Stimulated activated CD4-positive, alpha-beta T cell treated with anti-CD3 and anti-CD28 coated beads, Interleukin-15, amount 100 ng/mL, for 1 hour (primary cell): ENCODE data around the gene IDI2.
"Not testable (repeated sequence)": the region's sequence is repeated elsewhere in the genome, so short reads cannot be mapped to it uniquely, and the experiment has no call there.

Experiments
- DNase-seq, 2 donors: peaks; one replicate each; pipeline ENCODE4 v3.0.0-alpha.2; 2020; ENCODE audit warnings: low read depth in 1 of 2, low spot score in 1 of 2

Gene IDI2

GRCh38 chr10:1047937-1048336 is 22.3 kb upstream of the IDI2 start:
- no peak for DNase-seq

DNA sequence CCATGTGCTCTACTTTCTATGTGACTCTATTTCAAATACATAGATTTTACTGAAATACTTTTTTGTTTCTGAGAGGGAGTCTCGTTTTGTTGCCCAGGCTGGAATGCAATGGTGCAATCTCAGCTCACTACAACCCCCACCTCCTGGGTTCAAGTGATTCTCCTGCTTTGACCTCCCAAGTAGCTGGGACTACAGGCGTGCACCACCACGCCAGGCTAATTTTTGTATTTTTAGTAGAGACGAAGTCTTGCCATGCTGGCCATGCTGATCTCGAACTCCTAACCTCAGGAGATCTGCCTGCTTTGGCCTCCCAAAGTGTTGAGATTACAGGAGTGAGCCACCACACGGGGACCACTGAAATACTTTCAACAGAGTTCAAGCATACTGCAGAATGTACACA is 19.8 kb upstream of the IDI2 start:
- DNase-seq, result no peak

DNA sequence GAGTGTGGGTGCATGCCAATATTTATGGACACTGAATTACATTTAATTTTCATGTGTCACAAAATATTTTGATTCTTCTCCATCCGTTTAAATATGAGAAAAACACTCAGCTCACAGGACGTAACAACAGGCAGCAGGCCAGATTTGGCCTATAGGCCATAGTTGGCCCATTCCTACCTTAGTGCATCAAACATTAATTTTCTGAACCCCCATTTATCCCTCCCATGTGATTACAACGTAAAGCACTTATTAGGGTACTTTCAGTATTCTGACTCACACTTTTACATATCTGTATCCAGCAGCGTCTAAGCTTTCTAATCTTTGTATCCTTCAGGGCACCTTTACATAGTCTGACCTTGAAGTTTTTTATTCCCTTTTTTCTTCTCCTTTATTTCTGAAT is 19.3 kb upstream of the IDI2 start:
- no peak for DNase-seq

DNA sequence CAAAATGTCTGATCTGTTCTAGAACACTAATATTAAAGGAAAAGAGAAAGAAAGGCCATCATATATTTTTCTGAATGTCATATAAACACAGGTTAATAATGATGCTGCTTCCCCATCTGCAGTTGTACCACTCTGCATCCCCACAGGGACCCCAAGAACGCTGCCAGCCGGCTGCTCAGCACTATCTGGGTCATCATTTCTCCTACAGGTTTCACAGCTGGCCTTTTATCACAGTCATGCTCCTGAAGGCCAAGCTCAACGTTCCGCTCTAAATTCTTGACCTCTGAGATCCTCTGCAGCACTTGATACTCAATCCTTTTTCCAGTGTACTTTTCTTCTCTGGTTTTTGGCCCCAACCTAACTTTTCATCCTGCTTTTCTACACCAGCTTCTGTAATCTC is 18.5 kb upstream of the IDI2 start:
- no peak for DNase-seq

GRCh38 chr10:1043532-1043995 is 17.9 kb upstream of the IDI2 start:
- no peak for DNase-seq

- no peak for DNase-seq
These were observed 15.9 kb upstream of the IDI2 start for GRCh38 chr10:1041514-1041913.

DNA sequence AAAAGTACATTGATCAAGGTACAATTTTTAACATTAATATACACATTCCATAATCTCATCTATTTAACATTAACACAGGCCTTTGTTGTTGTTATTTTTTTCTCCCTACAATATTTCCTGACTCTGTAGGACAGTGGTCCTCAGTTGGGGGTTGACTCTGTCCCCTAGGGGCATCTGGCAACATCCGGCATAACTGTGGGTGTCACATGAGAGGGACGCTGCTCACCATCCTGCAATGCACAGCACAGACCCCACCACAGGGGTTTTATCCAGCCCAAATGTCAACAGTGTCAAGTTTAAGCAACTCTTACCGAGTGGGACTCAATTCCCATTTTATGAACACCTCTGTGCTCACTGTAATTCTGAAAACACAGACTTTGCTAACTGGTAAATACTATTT is 14.5 kb upstream of the IDI2 start:
- DNase-seq, result no peak

DNA sequence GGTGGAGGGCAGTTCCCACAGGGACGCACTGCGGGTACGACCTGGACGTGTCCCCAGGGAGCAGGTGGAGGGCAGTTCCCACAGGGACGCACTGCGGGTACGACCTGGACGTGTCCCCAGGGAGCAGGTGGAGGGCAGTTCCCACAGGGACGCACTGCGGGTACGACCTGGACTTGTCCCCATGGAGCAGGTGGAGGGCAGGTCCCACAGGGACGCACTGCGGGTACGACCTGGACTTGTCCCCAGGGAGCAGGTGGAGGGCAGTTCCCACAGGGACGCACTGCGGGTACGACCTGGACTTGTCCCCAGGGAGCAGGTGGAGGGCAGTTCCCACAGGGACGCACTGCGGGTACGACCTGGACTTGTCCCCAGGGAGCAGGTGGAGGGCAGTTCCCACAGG is 13.1 kb upstream of the IDI2 start:
- DNase-seq, result not testable (repeated sequence)

DNA sequence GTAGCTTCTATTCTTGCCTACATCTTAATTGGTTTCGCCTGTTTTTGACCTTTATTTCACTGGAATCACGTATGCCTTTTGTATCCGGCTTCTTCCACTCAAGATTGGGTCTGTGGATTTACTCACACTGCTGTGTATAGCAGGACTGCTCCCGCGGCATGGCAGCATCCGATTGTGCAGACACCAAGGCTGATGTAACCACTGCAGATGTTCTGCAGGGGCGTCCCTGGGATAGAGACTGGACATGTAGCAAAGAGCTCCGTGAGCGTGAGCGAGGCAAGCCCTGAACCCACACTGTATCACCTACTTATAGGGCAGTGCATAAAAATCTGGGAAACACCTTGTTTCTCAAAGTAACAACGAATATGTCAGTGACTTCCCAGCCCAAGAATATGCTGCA is 11.4 kb upstream of the IDI2 start:
- DNase-seq, result no peak

DNA sequence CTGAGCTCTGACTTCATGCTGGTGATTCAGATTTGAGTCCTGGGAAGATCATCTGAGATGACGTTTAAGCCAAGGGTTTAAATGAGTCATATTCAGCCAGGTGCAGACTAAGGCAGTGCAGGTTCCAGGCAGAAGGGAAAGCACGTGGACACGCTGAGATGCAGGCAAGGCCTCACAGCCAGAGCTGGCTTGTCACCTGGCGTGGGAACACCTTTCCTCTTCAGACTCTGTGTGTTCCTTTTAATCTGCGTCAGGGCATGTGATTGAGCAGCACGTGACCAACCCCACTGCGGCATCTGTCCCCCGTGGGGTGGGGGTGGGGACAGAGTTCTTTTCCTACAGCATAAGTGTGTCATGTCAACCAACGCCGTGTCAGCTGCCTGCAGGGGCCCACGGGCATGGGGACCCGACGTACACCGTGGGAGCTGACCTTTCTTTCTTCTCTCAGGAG is 10.7 kb upstream of the IDI2 start:
- no peak for DNase-seq

DNA sequence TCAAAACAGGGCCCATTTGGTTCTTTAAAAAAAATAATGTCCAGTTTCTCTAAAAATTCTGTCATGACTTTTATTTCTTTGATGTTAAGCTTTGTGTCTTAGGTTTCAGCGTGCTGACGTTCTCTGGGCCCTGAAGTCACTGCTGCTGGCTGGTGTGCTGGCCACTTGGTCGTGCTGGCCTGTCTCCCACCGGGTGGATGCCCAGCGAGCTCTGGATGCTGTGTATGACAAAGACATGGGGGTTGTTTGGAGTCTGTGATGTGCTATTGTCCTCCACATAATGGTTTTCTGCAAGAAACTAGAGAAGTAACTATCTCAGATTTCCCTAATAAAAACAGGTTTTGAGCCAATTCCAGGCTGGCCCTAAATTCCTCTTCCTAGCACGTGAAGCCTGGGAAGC is 9.5 kb upstream of the IDI2 start:
- no peak for DNase-seq

- DNase-seq, result no peak
These were observed 9.1 kb upstream of the IDI2 start for GRCh38 chr10:1034758-1035157.

DNA sequence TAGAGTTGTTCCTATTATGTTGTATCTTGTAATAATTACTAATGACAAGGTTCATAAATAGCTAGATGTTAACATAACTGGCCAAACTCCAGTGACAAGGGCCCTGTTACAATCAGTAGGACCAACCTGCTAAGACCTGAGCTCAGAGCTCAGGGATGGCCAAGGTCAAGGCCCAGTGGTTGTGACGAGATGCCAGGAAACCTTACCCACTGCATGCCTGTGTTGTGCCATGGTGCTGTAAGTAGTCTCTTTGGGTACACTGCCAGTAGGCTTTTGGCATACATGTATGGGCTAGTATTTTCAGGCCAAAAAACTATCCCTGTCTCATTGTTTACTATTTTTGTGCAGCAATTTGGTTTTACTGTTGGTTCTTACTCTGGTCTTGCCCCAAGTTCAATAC is 7.9 kb upstream of the IDI2 start:
- DNase-seq, result no peak

DNA sequence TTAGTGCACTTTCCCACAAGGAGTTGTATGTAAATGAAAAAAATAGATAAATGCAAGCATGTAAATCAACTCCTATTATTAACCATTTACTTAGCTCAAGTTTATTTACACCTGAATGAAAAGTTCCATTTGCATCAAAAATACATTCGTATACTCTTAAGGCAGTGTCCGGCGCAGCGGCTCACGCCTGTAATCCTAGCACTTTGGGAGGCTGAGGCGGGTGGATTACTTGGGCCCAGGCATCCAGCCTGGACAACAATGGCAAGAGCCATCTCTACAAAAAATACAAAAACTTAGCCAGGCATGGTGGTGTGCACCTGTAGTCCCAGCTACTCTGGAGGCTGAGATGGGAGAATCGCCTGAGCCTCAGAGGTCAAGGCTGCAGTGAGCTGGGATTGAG is 4.2 kb upstream of the IDI2 start:
- DNase-seq, result no peak

GRCh38 chr10:1026578-1026977 is 919 bp upstream of the IDI2 start:
- DNase-seq, result no peak

DNA sequence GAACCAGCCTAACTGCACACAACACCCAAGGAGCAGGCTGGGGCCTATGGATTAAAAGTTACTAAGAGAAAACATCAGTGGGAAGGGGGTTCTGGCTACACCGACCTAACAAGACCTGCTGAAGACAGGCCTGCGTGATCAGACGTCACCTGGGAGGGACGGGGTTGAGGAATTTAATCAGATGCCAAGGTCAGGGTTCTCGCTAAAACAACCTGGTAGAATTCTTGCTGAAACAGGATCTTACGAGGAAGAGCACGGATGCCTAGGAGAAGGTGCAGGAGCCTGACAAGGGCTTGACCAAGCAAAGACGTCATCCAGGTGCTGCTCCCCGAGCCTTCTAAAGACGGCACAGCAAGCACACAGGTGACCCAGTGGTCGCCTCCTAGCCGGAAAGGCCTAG is 1.6 kb downstream of the IDI2 start:
- no peak for DNase-seq

GRCh38 chr10:1022413-1022812 is 3.2 kb downstream of the IDI2 start:
- DNase-seq, result no peak

DNA sequence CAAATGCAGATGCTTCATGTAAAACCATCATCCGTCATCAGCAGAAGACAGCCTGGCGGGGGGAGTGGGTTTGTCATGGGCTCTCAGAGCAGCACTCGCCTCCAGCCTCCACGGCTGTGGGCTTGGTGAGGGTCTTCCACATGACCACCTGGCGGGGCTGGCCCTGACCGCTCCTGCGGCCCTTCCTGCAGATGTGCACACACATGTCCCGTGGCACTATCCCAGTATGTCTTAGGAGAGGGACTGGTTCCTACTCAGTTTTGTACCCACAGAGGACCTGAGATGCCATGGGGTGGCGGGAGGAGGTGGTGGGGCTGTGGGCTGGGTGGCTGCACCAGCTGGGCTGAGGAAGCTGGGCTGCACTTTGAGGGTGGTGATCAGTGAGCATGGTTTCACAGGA is 4.7 kb downstream of the IDI2 start:
- DNase-seq, result no peak

DNA sequence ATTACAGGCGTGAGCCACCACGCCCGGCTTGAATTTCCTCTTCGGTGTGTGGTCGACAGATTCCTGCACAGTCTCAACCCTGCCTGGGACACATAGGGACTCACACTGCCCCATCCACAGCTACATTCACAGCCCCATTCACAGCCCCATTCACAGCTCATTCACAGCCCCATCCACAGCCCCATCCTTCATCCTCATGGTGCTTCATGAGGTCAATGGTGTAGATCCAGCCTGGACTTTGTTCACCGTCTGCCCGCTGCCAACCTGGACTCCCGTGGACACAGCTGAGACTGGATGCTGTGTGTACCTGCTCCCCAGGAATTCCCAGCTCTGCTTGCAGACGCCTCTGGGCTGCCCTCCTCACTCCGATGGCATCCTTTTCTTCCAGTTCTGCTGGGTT is 5.2 kb downstream of the IDI2 start:
- no peak for DNase-seq

DNA sequence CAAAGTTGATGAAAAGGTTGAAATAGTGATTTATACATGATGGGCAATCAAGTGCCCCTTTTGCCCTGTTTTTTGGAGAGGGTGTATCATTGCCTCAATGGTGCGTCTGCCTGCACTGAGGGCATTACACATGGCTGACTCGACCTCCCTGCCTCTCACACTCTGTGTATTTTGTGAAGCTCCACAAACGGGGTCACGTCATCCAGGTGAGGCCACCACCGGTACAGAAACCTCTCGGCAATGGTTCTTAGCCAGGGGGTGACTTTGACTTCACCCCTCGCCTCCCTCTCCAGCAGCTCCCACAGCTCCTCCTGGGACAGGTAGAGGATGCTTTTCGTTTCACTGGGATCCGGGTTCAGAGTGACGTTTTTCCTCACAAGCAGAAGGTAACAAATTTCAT is 6.3 kb downstream of the IDI2 start:
- no peak for DNase-seq

DNA sequence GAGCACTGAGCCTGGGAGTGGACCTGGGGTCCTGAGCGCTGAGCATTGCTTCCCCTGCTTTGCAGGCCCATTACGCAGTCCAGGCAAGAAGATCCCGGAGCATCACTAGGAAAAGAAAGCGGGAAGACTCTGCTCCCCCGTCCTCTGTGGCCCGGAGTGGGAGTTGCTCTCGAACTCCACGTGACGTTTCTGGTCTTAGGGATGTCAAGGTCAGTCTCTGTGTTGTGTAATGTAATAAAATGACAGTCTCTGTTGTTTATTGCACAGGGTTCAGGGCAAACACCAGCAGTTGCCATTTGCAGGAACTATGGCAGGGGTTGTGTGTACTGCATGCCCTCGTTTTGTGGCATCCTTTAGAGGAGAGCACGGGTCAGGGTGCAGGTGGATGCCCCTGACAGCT is 10.0 kb downstream of the IDI2 start:
- DNase-seq, result no peak

GRCh38 chr10:1011696-1012095 is 14.0 kb downstream of the IDI2 start:
- no peak for DNase-seq

GRCh38 chr10:1010703-1011102 is 15.0 kb downstream of the IDI2 start:
- DNase-seq, result no peak

DNA sequence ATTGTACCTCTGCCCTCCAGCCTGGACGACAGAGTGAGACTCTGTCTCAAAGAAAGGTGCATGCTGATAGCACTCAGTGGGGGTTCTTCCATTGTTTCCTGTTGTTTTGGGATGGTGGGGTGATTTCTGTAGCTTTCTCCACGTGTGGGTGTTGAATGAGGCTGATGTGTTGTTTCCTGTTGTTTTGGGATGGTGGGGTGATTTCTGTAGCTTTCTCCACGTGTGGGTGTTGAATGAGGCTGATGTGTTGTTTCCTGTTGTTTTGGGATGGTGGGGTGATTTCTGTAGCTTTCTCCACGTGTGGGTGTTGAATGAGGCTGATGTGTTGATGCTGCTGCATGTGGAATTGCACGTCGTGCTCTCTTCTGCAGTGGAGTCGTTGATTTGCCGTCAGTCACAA is 15.7 kb downstream of the IDI2 start:
- not testable (repeated sequence) for DNase-seq
